ENCODE data around the gene UXS1. TPM values are rescaled to one million over a fixed set of nuclear protein-coding genes. Genes with fewer than 3 reads are reported as not detected.
A peak's percentile ranks its signal among the peaks of the same experiment; 100 is the strongest.

Gene UXS1
- total RNA-seq, 1 experiment from 2014 or later: 31.2 TPM

DNA sequence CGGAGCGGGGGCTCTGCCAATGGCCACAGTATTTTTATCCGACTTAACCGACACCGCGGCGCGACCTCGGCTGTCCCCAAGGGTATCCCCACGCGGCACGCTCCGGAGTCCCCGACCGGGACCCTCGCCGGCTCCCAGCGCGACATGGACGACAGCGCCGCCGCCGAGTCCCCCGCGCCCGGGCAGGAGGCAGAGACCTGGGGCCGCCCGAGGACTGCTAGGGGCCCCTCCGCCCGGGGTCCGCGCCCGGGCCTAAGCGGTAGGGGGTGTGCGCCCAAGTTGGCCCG is 468 bp downstream of the UXS1 start:
- intact Hi-C loops (cut with micrococcal nuclease): loop anchor here (5.0 kb wide), 1 partner anchor 86 kb away; no protein-coding TSS in a partner anchor
- Mint-ChIP-seq H3K4me1 (ENCODE audit: insufficient read depth, unreplicated experiment) (peaks cover 44% of the 10 kb centered on the region), H3K4me3 (ENCODE audit: unreplicated experiment) (peak overlapping the region; percentile 69), H3K36me3 (ENCODE audit: insufficient read depth, unreplicated experiment) (no peaks in the 10 kb centered on the region), H3K9me3 (ENCODE audit: unreplicated experiment) (no peaks in the 10 kb centered on the region), H3K27me3 (ENCODE audit: insufficient read depth, unreplicated experiment) (no peaks in the 10 kb centered on the region), H3K27ac (ENCODE audit: low read depth, unreplicated experiment) (peak overlapping the region; percentile 80)
- no TSS peak for BruUV-seq (replicated peaks)
- POLR2A ChIA-PET: interaction anchor here (1.2 to 1.9 kb wide), 6 partner anchors 10 to 865 kb away, joined by 4 to 9 read pairs (median 6); no protein-coding TSS in a partner anchor
- CTCF ChIA-PET: interaction anchor here (0.9 kb wide), 1 partner anchor 14 kb away, joined by 3 read pairs; no protein-coding TSS in a partner anchor
- TF ChIP-seq, protein P1, sequence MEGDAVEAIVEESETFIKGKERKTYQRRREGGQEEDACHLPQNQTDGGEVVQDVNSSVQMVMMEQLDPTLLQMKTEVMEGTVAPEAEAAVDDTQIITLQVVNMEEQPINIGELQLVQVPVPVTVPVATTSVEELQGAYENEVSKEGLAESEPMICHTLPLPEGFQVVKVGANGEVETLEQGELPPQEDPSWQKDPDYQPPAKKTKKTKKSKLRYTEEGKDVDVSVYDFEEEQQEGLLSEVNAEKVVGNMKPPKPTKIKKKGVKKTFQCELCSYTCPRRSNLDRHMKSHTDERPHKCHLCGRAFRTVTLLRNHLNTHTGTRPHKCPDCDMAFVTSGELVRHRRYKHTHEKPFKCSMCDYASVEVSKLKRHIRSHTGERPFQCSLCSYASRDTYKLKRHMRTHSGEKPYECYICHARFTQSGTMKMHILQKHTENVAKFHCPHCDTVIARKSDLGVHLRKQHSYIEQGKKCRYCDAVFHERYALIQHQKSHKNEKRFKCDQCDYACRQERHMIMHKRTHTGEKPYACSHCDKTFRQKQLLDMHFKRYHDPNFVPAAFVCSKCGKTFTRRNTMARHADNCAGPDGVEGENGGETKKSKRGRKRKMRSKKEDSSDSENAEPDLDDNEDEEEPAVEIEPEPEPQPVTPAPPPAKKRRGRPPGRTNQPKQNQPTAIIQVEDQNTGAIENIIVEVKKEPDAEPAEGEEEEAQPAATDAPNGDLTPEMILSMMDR (IDR thresholded peaks at IDR 0.05; ENCODE audit: unreplicated experiment): no peak
- no peak for DNase-seq (ENCODE audit: unreplicated experiment)

- no peaks in the 10 kb centered on the region for H3K27me3 Mint-ChIP-seq (ENCODE audit: insufficient read depth, unreplicated experiment)
- BruUV-seq (replicated peaks): TSS peak; percentile 89
- peak overlapping the region; percentile 69 for H3K4me3 Mint-ChIP-seq (ENCODE audit: unreplicated experiment)
- CTCF ChIA-PET: interaction anchor here (0.7 to 1.2 kb wide), 5 partner anchors 11 to 88 kb away, joined by 3 to 4 read pairs (median 3); no protein-coding TSS in a partner anchor
- DNase-seq (ENCODE audit: unreplicated experiment): peak; percentile 88
- no peaks in the 10 kb centered on the region for H3K36me3 Mint-ChIP-seq (ENCODE audit: insufficient read depth, unreplicated experiment)
- H3K27ac Mint-ChIP-seq (ENCODE audit: low read depth, unreplicated experiment): peak overlapping the region; percentile 80
- H3K4me1 Mint-ChIP-seq (ENCODE audit: insufficient read depth, unreplicated experiment): peaks cover 40% of the 10 kb centered on the region
- TF ChIP-seq, protein P1 (IDR thresholded peaks at IDR 0.05; ENCODE audit: unreplicated experiment): no peak
- intact Hi-C loops (cut with micrococcal nuclease): loop anchor here (5.0 kb wide), 1 partner anchor 86 kb away; no protein-coding TSS in a partner anchor
- no peaks in the 10 kb centered on the region for H3K9me3 Mint-ChIP-seq (ENCODE audit: unreplicated experiment)
- POLR2A ChIA-PET: interaction anchor here (0.6 to 1.9 kb wide), 10 partner anchors 11 to 877 kb away, joined by 3 to 9 read pairs (median 6); no protein-coding TSS in a partner anchor
These were observed 1.1 kb downstream of the UXS1 start for GRCh38 chr2:106192752-106193689.

GRCh38 chr2:106191511-106192016 is 2.5 kb downstream of the UXS1 start:
- BruUV-seq (replicated peaks): no TSS peak
- TF ChIP-seq, protein P1 (IDR thresholded peaks at IDR 0.05; ENCODE audit: unreplicated experiment): no peak
- Mint-ChIP-seq H3K36me3 (ENCODE audit: insufficient read depth, unreplicated experiment) (no peaks in the 10 kb centered on the region), H3K27ac (ENCODE audit: low read depth, unreplicated experiment) (peak overlapping the region; percentile 9), H3K27me3 (ENCODE audit: insufficient read depth, unreplicated experiment) (no peaks in the 10 kb centered on the region), H3K9me3 (ENCODE audit: unreplicated experiment) (no peaks in the 10 kb centered on the region), H3K4me3 (ENCODE audit: unreplicated experiment) (no peak overlapping the region), H3K4me1 (ENCODE audit: insufficient read depth, unreplicated experiment) (peaks cover 37% of the 10 kb centered on the region)
- no peak for DNase-seq (ENCODE audit: unreplicated experiment)
- POLR2A ChIA-PET: no interaction called here
- intact Hi-C loops (cut with micrococcal nuclease): loop anchor here (5.0 kb wide), 1 partner anchor 84 kb away; no protein-coding TSS in a partner anchor
- CTCF ChIA-PET: no interaction called here

All from MCF 10A (cell line).